Thyroid gland (tissue), 4 donors: Measurements from ENCODE around the gene ZNF432. TPM values are rescaled to one million over a fixed set of nuclear protein-coding genes. Genes with fewer than 3 reads are reported as not detected.
"Not testable (repeated sequence)": the region's sequence is repeated elsewhere in the genome, so short reads cannot be mapped to it uniquely, and the experiment has no call there.

Experiments used
- DNase-seq, 2 donors: peaks; one replicate each; pipeline ENCODE4 v3.0.0-alpha.2; 2019
- H3K27ac ChIP-seq, 3 donors: fragments of 200-600 bp; sonication (generic); 1 replicate in 2 of 3; 2 replicates in 1 of 3; pipeline ENCODE4 v1.5.1; 2016 to 2019; ENCODE audit warnings: mild to moderate bottlenecking in 1 of 3, moderate library complexity in 1 of 3
- H3K27me3 ChIP-seq: fragments of 200-600 bp; sonication (generic); one replicate; pipeline ENCODE4 v1.5.1; 2019
- H3K36me3 ChIP-seq, 2 donors: fragments of 200-600 bp; sonication (generic); one replicate each; pipeline ENCODE4 v1.5.1; 2016 to 2019
- H3K4me1 ChIP-seq, 2 donors: fragments of 200-600 bp; sonication (generic); one replicate each; pipeline ENCODE4 v1.5.1; 2017 to 2019
- H3K4me3 ChIP-seq, 3 donors: fragments of 200-600 bp; sonication (generic); replicated peaks in 1 of 3; 1 replicate in 2 of 3; 2 replicates in 1 of 3; pipeline ENCODE4 v1.5.1; 2016; ENCODE audit warnings: mild to moderate bottlenecking in 1 of 3
- H3K9me3 ChIP-seq: fragments of 200-600 bp; sonication (generic); one replicate; pipeline ENCODE4 v1.5.1; 2017
- POLR2A ChIP-seq, 2 donors: fragments of 450-650 bp; IDR thresholded peaks; one replicate each; pipeline ENCODE4 v1.6.1; 2017; ENCODE audit warnings: antibody characterized with exemption in 2 of 2, mild to moderate bottlenecking in 2 of 2, moderate library complexity in 1 of 2
- WGBS, 2 donors: methylation state at CpG; one replicate each; pipeline ENCODE4 v1.1.5; 2017; 5-methylcytosine and 5-hydroxymethylcytosine counted together
- intact Hi-C: fragments of 100-400 bp; cut with DNase I; formaldehyde crosslinking; loops from one replicate; pipeline ENCODE4 v1.15.1; 2023
- total RNA-seq, 4 donors: library from RNA; depleted of rRNA; stranded (reverse); fragments of >200 nt; gene quantifications; one replicate each; pipeline ENCODE4 v1.2.3, GENCODE V29; 2016
- TF ChIP-seq, protein P1 (sequence below), 6 experiments: fragments of 200-600 bp in 3 of 6; fragments of 450-650 bp in 3 of 6; sonication (generic) in 3 of 6; IDR thresholded peaks; one replicate each; pipeline ENCODE4 v1.5.1; 2016 to 2019; ENCODE audit warnings: antibody characterized with exemption in 6 of 6, mild to moderate bottlenecking in 2 of 6, inconsistent platforms in 1 of 6, moderate library complexity in 1 of 6

Gene ZNF432
- total RNA-seq, 4 donors from 2014 or later = 12.9 to 20.9 (median 16.6) TPM

DNA sequence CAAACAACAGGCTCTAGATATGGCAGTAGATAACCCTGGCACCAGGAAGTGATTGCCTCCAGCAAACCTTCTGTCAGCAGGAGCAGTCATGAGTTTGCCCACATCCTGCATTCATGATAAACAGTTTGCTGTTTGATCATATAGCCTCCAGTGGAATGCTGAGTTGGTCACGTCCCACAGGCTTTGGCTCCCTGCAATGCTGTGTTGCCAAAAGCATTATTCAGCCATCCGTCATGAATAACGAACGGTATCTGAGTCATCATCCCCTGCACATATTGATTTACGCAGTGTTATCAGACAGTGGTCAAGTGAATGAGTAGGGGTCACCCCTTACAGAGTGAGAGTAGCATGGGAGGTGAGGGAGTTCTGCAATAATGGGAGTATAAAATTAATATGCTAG, 21.9 kb upstream of the ZNF432 start:
- intact Hi-C loops = no loop called here
- 99 to 100% methylated on average over 5 of the region's 5 CpGs for WGBS, 2 donors
- H3K27me3 ChIP-seq = no peaks in the 10 kb centered on the region
- H3K9me3 ChIP-seq = no peaks in the 10 kb centered on the region
- no peak overlapping the region for H3K4me3 ChIP-seq
- DNase-seq = no peak
- H3K4me1 ChIP-seq = no peaks in the 10 kb centered on the region
- TF ChIP-seq, protein P1, sequence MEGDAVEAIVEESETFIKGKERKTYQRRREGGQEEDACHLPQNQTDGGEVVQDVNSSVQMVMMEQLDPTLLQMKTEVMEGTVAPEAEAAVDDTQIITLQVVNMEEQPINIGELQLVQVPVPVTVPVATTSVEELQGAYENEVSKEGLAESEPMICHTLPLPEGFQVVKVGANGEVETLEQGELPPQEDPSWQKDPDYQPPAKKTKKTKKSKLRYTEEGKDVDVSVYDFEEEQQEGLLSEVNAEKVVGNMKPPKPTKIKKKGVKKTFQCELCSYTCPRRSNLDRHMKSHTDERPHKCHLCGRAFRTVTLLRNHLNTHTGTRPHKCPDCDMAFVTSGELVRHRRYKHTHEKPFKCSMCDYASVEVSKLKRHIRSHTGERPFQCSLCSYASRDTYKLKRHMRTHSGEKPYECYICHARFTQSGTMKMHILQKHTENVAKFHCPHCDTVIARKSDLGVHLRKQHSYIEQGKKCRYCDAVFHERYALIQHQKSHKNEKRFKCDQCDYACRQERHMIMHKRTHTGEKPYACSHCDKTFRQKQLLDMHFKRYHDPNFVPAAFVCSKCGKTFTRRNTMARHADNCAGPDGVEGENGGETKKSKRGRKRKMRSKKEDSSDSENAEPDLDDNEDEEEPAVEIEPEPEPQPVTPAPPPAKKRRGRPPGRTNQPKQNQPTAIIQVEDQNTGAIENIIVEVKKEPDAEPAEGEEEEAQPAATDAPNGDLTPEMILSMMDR (IDR thresholded peaks at IDR 0.05) = no peak
- TF ChIP-seq POLR2A (IDR thresholded peaks at IDR 0.05) = no peak
- H3K36me3 ChIP-seq = peaks cover 68 to 70% of the 10 kb centered on the region in 2 donors
- no peak overlapping the region for H3K27ac ChIP-seq

GRCh38 chr19:52069653-52070052, 21.0 kb upstream of the ZNF432 start:
- WGBS, 2 donors = 90 to 93% methylated on average over 2 of the region's 2 CpGs
- H3K36me3 ChIP-seq = peaks cover 60 to 62% of the 10 kb centered on the region in 2 donors

DNA sequence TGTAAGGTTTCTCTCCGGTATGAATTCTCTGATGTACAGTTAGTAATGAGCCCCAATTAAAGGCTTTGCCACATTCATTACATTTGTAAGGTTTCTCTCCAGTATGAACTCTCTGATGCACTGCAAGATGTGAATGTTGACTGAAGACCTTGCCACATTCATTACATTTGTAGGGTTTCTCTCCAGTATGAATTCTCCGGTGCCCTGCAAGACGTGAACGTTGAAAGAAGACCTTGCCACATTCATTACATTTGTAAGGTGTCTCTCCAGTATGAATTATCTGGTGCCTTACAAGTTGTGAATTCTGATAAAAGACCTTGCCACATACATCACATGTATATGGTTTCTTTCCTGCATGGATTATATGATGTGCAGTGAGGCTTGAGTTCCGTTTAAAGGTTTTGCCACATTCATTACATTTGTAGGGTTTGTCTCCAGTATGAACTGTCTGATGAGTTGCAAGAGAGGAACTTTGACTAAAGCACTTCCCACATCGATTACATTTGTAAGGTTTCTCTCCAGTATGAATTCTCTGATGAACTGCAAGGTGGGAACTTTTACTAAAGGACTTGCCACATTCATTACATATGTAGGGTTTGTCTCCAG, 17.7 kb upstream of the ZNF432 start:
- Histone ChIP-seq H3K9me3 (no peaks in the 10 kb centered on the region), H3K4me1 (no peaks in the 10 kb centered on the region), H3K36me3 (peaks cover 42 to 55% of the 10 kb centered on the region in 2 donors), H3K4me3 (no peak overlapping the region), H3K27ac (no peak overlapping the region), H3K27me3 (no peaks in the 10 kb centered on the region)
- 96 to 99% methylated on average over 6 of the region's 6 CpGs for WGBS, 2 donors
- intact Hi-C loops = no loop called here
- TF ChIP-seq, protein P1 (IDR thresholded peaks at IDR 0.05) = no peak
- TF ChIP-seq POLR2A (IDR thresholded peaks at IDR 0.05) = no peak
- DNase-seq = no peak

More at GRCh38 chr19:52069653-52070052, 21.0 kb upstream of the ZNF432 start:
- H3K4me1 ChIP-seq = no peaks in the 10 kb centered on the region
- no peak for DNase-seq
- no peak overlapping the region for H3K4me3 ChIP-seq
- TF ChIP-seq, protein P1 (IDR thresholded peaks at IDR 0.05) = no peak
- TF ChIP-seq POLR2A (IDR thresholded peaks at IDR 0.05) = no peak
- no peaks in the 10 kb centered on the region for H3K9me3 ChIP-seq
- no peaks in the 10 kb centered on the region for H3K27me3 ChIP-seq
- no peak overlapping the region for H3K27ac ChIP-seq
- intact Hi-C loops = no loop called here

DNA sequence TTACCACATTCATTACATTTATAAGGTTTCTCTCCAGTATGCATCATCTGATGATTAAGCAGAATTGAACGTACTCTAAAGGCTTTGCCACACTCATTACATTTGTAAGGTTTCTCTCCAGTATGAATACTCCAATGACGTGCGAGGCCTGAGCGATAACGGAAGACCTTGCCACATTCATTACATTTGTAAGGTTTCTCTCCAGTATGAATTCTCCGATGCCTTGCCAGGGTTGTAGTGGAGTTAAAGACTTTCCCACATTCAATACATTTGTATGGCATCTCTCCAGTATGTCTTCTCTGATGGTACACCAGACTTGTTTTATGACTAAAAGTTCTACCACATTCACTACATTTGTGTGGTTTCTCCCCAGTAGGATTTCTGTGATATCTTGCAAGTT, 16.8 kb upstream of the ZNF432 start:
- Histone ChIP-seq H3K4me3 (no peak overlapping the region), H3K9me3 (no peaks in the 10 kb centered on the region), H3K27ac (no peak overlapping the region), H3K27me3 (no peaks in the 10 kb centered on the region), H3K4me1 (no peaks in the 10 kb centered on the region), H3K36me3 (peaks cover 35 to 50% of the 10 kb centered on the region in 2 donors)
- no peak for DNase-seq
- WGBS, 2 donors = 98% methylated on average over 6 of the region's 6 CpGs
- TF ChIP-seq, protein P1 (IDR thresholded peaks at IDR 0.05) = no peak
- TF ChIP-seq POLR2A (IDR thresholded peaks at IDR 0.05) = no peak
- intact Hi-C loops = no loop called here

DNA sequence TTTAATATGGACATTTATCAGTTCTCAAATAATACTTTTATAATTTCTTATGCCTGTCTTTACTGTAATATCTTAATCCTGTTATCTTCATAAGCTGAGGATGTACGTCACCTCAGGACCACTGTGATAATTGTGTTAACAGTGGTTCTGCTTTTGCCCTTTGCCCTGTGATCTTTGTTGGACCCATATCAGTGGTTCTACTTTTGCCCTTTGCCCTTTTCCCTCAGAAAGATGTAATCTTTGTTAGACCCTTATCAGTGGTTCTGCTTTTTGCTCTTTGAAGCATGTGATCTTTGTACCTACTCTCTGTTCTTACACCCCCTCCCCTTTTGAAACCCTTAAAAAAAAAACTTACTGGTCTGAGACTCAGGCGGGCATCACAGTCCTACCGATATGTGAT, 7.8 kb upstream of the ZNF432 start:
- DNase-seq, H3K4me3 ChIP-seq, intact Hi-C loops, H3K36me3 ChIP-seq, H3K27me3 ChIP-seq, H3K27ac ChIP-seq, H3K9me3 ChIP-seq, H3K4me1 ChIP-seq: not testable (repeated sequence)
- 97 to 99% methylated on average over 3 of the region's 3 CpGs for WGBS, 2 donors

GRCh38 chr19:52051736-52052135, 3.1 kb upstream of the ZNF432 start:
- H3K27ac ChIP-seq, DNase-seq, H3K4me1 ChIP-seq, H3K36me3 ChIP-seq, H3K9me3 ChIP-seq, H3K27me3 ChIP-seq, intact Hi-C loops, H3K4me3 ChIP-seq: not testable (repeated sequence)
- 32 to 78% methylated on average over 1 of the region's 1 CpG for WGBS, 2 donors
